Measurements from ENCODE around the gene ASCC2. TPM values are rescaled to one million over a fixed set of nuclear protein-coding genes. Genes with fewer than 3 reads are reported as not detected.

Gene ASCC2
- total and polyA plus RNA-seq, 2 donors (not counting 1 experiment from before 2014, with no cell fraction given) = 23.8 to 30.5 TPM

DNA sequence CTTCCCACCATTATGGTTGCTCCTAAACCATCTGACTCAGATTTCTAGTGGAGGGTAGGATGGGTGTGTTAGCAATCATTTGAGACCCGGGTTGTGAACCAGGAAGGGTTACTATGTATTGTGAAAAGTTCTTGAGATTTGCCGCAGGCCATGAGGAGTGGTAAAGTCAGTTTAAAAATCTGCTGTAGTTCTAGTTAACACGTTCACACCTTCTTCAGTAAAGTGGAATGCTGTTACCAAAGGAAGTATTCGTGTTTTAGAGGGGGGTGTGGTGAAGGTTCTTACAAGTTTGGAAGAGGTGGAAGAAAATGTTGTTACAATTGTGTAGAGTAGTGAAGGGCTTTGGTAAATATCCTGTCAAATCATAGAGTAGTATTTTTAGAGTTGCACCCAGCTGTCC lies 47.5 kb upstream of the ASCC2 start:
- Histone ChIP-seq H3K27ac (ENCODE audit: insufficient read depth, low read length) (no peak overlapping the region), H3K27me3 (ENCODE audit: control insufficient read depth, insufficient read depth, low read length) (no peaks in the 10 kb centered on the region), H3K79me2 (ENCODE audit: control insufficient read depth, insufficient read depth, low read length) (peaks cover 49% of the 10 kb centered on the region), H3K9me3 (ENCODE audit: control insufficient read depth, insufficient read depth, low read depth, low read length) (no peaks in the 10 kb centered on the region), H3K9ac (ENCODE audit: insufficient read depth, low read length) (no peak overlapping the region), H3K4me3 (replicated peaks in 1 of 4; ENCODE audit: control extremely low read depth in 1 of 4, insufficient read depth in 1 of 4, low read depth in 3 of 4, low read length in 4 of 4) (peak overlapping the region in 1 of 4 experiments; percentile 20), H2AFZ (ENCODE audit: low read length) (no peak overlapping the region), H3K4me2 (ENCODE audit: extremely low read depth, insufficient read depth, low read length) (no peak overlapping the region), H4K20me1 (ENCODE audit: control insufficient read depth, extremely low read depth, insufficient read depth, low read length) (no peaks in the 10 kb centered on the region), H3K36me3 (ENCODE audit: control insufficient read depth, insufficient read depth, low read length) (no peaks in the 10 kb centered on the region), H3K4me1 (ENCODE audit: control insufficient read depth, extremely low read depth, insufficient read depth, low read length) (no peaks in the 10 kb centered on the region)
- DNase-seq (ENCODE audit: low read depth in 2 of 2) = no peak
- no peak for TF ChIP-seq EZH2 (IDR thresholded peaks at IDR 0.05; ENCODE audit: low read length, missing control alignments)
- TF ChIP-seq, protein P1, sequence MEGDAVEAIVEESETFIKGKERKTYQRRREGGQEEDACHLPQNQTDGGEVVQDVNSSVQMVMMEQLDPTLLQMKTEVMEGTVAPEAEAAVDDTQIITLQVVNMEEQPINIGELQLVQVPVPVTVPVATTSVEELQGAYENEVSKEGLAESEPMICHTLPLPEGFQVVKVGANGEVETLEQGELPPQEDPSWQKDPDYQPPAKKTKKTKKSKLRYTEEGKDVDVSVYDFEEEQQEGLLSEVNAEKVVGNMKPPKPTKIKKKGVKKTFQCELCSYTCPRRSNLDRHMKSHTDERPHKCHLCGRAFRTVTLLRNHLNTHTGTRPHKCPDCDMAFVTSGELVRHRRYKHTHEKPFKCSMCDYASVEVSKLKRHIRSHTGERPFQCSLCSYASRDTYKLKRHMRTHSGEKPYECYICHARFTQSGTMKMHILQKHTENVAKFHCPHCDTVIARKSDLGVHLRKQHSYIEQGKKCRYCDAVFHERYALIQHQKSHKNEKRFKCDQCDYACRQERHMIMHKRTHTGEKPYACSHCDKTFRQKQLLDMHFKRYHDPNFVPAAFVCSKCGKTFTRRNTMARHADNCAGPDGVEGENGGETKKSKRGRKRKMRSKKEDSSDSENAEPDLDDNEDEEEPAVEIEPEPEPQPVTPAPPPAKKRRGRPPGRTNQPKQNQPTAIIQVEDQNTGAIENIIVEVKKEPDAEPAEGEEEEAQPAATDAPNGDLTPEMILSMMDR (conservative IDR thresholded peaks at IDR 0.05 in 1 of 2, IDR thresholded peaks at IDR 0.05 in 1 of 2; ENCODE audit: low read depth in 1 of 2, low read length in 2 of 2) = no peak

DNA sequence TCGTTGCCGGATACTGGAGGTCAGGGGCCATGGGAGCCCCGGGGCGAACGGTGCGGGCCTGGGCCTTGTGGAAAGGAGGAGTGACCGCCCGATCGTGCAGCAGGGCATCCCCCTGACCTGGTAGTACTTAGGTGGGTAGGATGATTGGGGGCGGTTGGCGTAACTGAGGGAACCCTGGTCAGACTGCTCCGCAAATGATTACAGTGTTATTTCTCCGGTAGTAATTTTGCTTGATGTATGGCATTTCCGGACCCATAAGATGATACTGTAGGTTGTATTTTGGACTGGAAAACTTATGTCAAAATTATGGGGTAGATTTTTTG lies 45.7 kb upstream of the ASCC2 start:
- Histone ChIP-seq H3K27ac (ENCODE audit: insufficient read depth, low read length) (peak overlapping the region; percentile 66), H2AFZ (ENCODE audit: low read length) (peak overlapping the region; percentile 32), H3K27me3 (ENCODE audit: control insufficient read depth, insufficient read depth, low read length) (no peaks in the 10 kb centered on the region), H3K9ac (ENCODE audit: insufficient read depth, low read length) (peak overlapping the region; percentile 85), H3K4me3 (replicated peaks in 1 of 4; ENCODE audit: control extremely low read depth in 1 of 4, insufficient read depth in 1 of 4, low read depth in 3 of 4, low read length in 4 of 4) (peak overlapping the region; percentile 73 to 95 (median 76)), H3K9me3 (ENCODE audit: control insufficient read depth, insufficient read depth, low read depth, low read length) (no peaks in the 10 kb centered on the region), H3K36me3 (ENCODE audit: control insufficient read depth, insufficient read depth, low read length) (no peaks in the 10 kb centered on the region), H3K4me1 (ENCODE audit: control insufficient read depth, extremely low read depth, insufficient read depth, low read length) (no peaks in the 10 kb centered on the region), H3K4me2 (ENCODE audit: extremely low read depth, insufficient read depth, low read length) (peak overlapping the region; percentile 70), H4K20me1 (ENCODE audit: control insufficient read depth, extremely low read depth, insufficient read depth, low read length) (no peaks in the 10 kb centered on the region), H3K79me2 (ENCODE audit: control insufficient read depth, insufficient read depth, low read length) (peaks cover 40% of the 10 kb centered on the region)
- peak in 1 of 2 donors; percentile 16 for DNase-seq (ENCODE audit: low read depth in 2 of 2)
- TF ChIP-seq, protein P1 (conservative IDR thresholded peaks at IDR 0.05 in 1 of 2, IDR thresholded peaks at IDR 0.05 in 1 of 2; ENCODE audit: low read depth in 1 of 2, low read length in 2 of 2) = no peak
- TF ChIP-seq EZH2 (IDR thresholded peaks at IDR 0.05; ENCODE audit: low read length, missing control alignments) = no peak

DNA sequence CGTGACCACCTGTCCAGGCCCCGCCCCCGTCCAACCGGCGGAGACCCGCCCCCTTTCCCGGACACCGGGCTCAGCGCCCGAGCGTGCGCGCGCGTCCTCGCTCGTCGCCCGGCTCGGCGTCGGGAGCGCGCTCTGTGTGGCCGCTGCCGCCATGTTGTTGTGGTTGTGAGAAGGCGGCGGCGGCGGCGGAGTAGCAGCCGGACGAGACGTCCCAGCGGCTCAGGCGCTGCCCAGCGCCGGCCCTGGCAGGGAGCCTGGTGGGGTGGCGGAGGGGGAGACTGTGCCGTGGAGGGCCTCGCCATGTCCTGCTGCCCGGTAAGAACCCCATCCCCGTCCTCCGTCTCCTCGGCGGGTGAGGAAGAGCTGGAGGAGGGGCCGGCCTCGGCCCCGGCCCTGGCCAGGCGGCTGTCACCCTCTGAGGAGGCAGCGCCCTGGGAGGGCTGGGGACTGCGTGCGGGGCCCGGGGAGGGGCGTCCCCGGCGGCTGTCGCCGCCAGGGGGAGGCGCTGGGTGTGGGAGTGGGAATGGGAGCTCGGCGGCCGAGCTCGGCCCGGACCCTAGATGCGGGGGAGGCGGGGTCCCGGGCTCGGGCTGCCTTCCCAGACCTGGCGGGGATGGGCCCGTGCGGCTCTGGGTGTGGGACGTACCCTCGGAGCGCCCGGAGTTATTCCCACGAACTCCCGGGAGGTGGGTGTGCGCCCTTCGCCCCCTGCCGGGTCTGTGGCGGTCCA lies 45.1 kb upstream of the ASCC2 start, which contains the start of gene MTMR3:
MTMR3 (plus strand) TSS at position 130 of the 730 bp plus-strand sequence. CDS start 87,886 bp downstream, outside the sequence.
- H3K9me3 ChIP-seq (ENCODE audit: control insufficient read depth, insufficient read depth, low read depth, low read length) = no peaks in the 10 kb centered on the region
- H3K27me3 ChIP-seq (ENCODE audit: control insufficient read depth, insufficient read depth, low read length) = no peaks in the 10 kb centered on the region
- peak within 1 kb of the TSS; percentile 80 for H2AFZ ChIP-seq (ENCODE audit: low read length)
- H3K27ac ChIP-seq (ENCODE audit: insufficient read depth, low read length) = peak within 1 kb of the TSS; percentile 66
- peak within 1 kb of the TSS; percentile 85 for H3K9ac ChIP-seq (ENCODE audit: insufficient read depth, low read length)
- DNase-seq (ENCODE audit: low read depth in 2 of 2) = peak; percentile 84 to 88
- H4K20me1 ChIP-seq (ENCODE audit: control insufficient read depth, extremely low read depth, insufficient read depth, low read length) = no peaks in the 10 kb centered on the region
- TF ChIP-seq EZH2 (IDR thresholded peaks at IDR 0.05; ENCODE audit: low read length, missing control alignments) = no peak
- TF ChIP-seq, protein P1 (conservative IDR thresholded peaks at IDR 0.05 in 1 of 2, IDR thresholded peaks at IDR 0.05 in 1 of 2; ENCODE audit: low read depth in 1 of 2, low read length in 2 of 2) = peak; percentile 11 to 42
- H3K4me2 ChIP-seq (ENCODE audit: extremely low read depth, insufficient read depth, low read length) = peak within 1 kb of the TSS; percentile 70
- no peaks in the 10 kb centered on the region for H3K4me1 ChIP-seq (ENCODE audit: control insufficient read depth, extremely low read depth, insufficient read depth, low read length)
- H3K36me3 ChIP-seq (ENCODE audit: control insufficient read depth, insufficient read depth, low read length) = no peaks in the 10 kb centered on the region
- peaks cover 38% of the 10 kb centered on the region for H3K79me2 ChIP-seq (ENCODE audit: control insufficient read depth, insufficient read depth, low read length)
- peak within 1 kb of the TSS; percentile 73 to 95 (median 76) for H3K4me3 ChIP-seq (replicated peaks in 1 of 4; ENCODE audit: control extremely low read depth in 1 of 4, insufficient read depth in 1 of 4, low read depth in 3 of 4, low read length in 4 of 4)
